ENCODE measurements around the gene SLC49A3.
A peak's percentile ranks its signal among the peaks of the same experiment; 100 is the strongest.
"Not testable (repeated sequence)": the region's sequence is repeated elsewhere in the genome, so short reads cannot be mapped to it uniquely, and the experiment has no call there.

SLC49A3 gene

GRCh38 chr4:706834-707598 lies 18.1 kb upstream of the SLC49A3 start:
- Histone ChIP-seq H3K27me3 (ENCODE audit: control insufficient read depth, insufficient read depth, low read length) (peaks cover 5% of the 10 kb centered on the region), H3K9me3 (ENCODE audit: control insufficient read depth, insufficient read depth, low read length) (no peaks in the 10 kb centered on the region), H3K4me3 (ENCODE audit: low read depth, low read length) (peak overlapping the region; percentile 32), H3K4me1 (ENCODE audit: control insufficient read depth, insufficient read depth, low read length) (no peaks in the 10 kb centered on the region), H3K36me3 (ENCODE audit: control insufficient read depth, insufficient read depth, low read length) (no peaks in the 10 kb centered on the region), H3K9ac (ENCODE audit: low read depth, low read length) (no peak overlapping the region)

GRCh38 chr4:706083-706633 lies 17.2 kb upstream of the SLC49A3 start:
- not testable (repeated sequence) for H3K36me3 ChIP-seq (ENCODE audit: control insufficient read depth, insufficient read depth, low read length); H3K27me3 ChIP-seq (ENCODE audit: control insufficient read depth, insufficient read depth, low read length); H3K4me1 ChIP-seq (ENCODE audit: control insufficient read depth, insufficient read depth, low read length); H3K9me3 ChIP-seq (ENCODE audit: control insufficient read depth, insufficient read depth, low read length)
- Histone ChIP-seq H3K9ac (ENCODE audit: low read depth, low read length) (peak overlapping the region; percentile 92), H3K4me3 (ENCODE audit: low read depth, low read length) (peak overlapping the region; percentile 65)

GRCh38 chr4:705278-706082 lies 16.5 kb upstream of the SLC49A3 start, which contains the start of gene PCGF3:
Gene PCGF3, plus strand, starts transcription at chr4:705832. Its CDS starts 27,849 bp downstream, at chr4:733681.
- Histone ChIP-seq H3K9me3 (ENCODE audit: control insufficient read depth, insufficient read depth, low read length) (no peaks in the 10 kb centered on the region), H3K9ac (ENCODE audit: low read depth, low read length) (peak within 1 kb of the TSS; percentile 92), H3K27me3 (ENCODE audit: control insufficient read depth, insufficient read depth, low read length) (peaks cover 5% of the 10 kb centered on the region), H3K36me3 (ENCODE audit: control insufficient read depth, insufficient read depth, low read length) (no peaks in the 10 kb centered on the region), H3K4me3 (ENCODE audit: low read depth, low read length) (peak within 1 kb of the TSS; percentile 65), H3K4me1 (ENCODE audit: control insufficient read depth, insufficient read depth, low read length) (no peaks in the 10 kb centered on the region)

- Histone ChIP-seq H3K9ac (ENCODE audit: low read depth, low read length) (no peak overlapping the region), H3K27me3 (ENCODE audit: control insufficient read depth, insufficient read depth, low read length) (peaks cover 5% of the 10 kb centered on the region), H3K36me3 (ENCODE audit: control insufficient read depth, insufficient read depth, low read length) (no peaks in the 10 kb centered on the region), H3K4me3 (ENCODE audit: low read depth, low read length) (peak overlapping the region; percentile 52), H3K4me1 (ENCODE audit: control insufficient read depth, insufficient read depth, low read length) (no peaks in the 10 kb centered on the region), H3K9me3 (ENCODE audit: control insufficient read depth, insufficient read depth, low read length) (no peaks in the 10 kb centered on the region)
Measured at GRCh38 chr4:704971-705277, 16.0 kb upstream of the SLC49A3 start.

DNA sequence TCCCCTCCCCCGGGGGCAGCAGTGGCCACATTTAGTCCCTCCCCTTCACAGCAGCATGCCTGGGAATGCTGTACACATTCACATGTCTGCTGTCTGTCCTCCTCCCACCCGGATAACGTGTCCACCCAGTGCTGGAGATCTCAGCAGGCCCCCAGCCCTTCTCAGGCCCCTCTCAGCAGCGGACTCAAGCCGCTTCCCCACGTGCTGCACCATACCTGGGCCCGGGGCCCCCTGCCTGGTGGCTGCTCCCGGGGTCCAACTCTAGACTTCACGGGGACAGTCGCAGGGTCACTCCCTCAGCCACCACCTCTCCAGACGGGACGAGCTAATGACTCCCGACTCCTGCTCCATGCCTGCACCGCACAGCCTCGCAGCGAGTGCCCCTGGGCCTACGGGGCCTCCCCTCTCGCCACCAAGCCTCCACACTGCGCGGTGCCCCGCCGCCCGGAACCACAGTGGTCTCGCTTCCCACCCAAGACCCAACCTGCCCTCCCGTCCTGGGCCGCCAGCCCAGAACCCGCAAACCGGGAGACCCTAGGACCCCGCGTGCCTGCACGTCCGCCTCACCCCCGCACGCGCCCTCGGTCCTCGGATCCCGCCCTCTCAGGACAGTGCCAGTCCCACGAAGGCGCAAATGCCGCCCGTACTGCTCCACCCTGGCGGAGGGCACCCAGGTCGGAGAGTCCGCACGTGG lies 15.4 kb upstream of the SLC49A3 start:
- no peak overlapping the region for H3K9ac ChIP-seq (ENCODE audit: low read depth, low read length)
- H3K9me3 ChIP-seq (ENCODE audit: control insufficient read depth, insufficient read depth, low read length), result no peaks in the 10 kb centered on the region
- H3K4me3 ChIP-seq (ENCODE audit: low read depth, low read length), result no peak overlapping the region
- H3K27me3 ChIP-seq (ENCODE audit: control insufficient read depth, insufficient read depth, low read length), result peaks cover 5% of the 10 kb centered on the region
- H3K36me3 ChIP-seq (ENCODE audit: control insufficient read depth, insufficient read depth, low read length), result no peaks in the 10 kb centered on the region
- H3K4me1 ChIP-seq (ENCODE audit: control insufficient read depth, insufficient read depth, low read length), result no peaks in the 10 kb centered on the region

DNA sequence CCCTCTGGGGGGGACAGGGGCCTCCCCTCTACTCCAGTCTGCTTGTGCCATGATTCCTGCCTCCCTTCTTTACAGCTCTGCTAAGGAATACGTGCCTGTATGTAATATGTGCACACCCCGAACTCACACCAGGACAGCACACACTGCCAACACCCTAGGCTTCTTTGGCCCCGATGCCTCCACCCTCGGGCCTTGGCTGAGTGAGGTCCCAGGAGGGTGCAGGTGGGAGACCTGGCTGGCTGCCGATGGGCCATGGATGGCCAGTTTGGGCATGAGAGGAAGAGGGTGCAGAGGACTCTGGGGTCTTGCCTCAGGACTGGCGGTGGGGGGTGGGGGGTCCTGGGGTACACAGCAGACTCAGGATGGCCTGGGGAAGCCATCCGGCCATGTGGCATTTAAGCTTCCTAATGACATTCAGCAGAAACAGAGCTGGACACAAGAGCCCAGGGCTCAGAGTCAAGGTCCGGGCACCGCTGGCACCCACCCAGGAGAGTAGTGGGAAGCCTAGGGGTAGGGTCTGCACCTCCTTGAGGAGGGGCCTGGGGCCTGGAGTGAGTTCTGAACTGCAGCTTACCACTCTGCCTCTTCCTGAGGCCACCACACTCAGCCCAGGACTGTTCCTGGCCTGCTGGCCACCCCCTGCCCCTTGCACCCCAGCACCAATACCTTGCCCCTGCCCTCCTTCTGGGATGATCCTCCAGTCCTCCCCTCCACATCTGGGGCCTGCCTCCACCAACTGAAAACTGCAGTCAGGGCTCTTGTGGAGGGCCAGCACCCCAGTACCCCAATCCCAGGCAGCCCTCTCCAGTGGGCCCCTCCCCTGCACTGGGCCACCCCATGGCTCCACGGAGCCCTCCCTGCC lies 14.6 kb upstream of the SLC49A3 start:
- H3K9me3 ChIP-seq (ENCODE audit: control insufficient read depth, insufficient read depth, low read length), result no peaks in the 10 kb centered on the region
- no peaks in the 10 kb centered on the region for H3K36me3 ChIP-seq (ENCODE audit: control insufficient read depth, insufficient read depth, low read length)
- H3K9ac ChIP-seq (ENCODE audit: low read depth, low read length), result no peak overlapping the region
- peaks cover 5% of the 10 kb centered on the region for H3K27me3 ChIP-seq (ENCODE audit: control insufficient read depth, insufficient read depth, low read length)
- no peaks in the 10 kb centered on the region for H3K4me1 ChIP-seq (ENCODE audit: control insufficient read depth, insufficient read depth, low read length)
- no peak overlapping the region for H3K4me3 ChIP-seq (ENCODE audit: low read depth, low read length)

GRCh38 chr4:702618-703048 lies 13.7 kb upstream of the SLC49A3 start:
- no peaks in the 10 kb centered on the region for H3K36me3 ChIP-seq (ENCODE audit: control insufficient read depth, insufficient read depth, low read length)
- H3K4me3 ChIP-seq (ENCODE audit: low read depth, low read length), result no peak overlapping the region
- H3K9ac ChIP-seq (ENCODE audit: low read depth, low read length), result no peak overlapping the region
- H3K4me1 ChIP-seq (ENCODE audit: control insufficient read depth, insufficient read depth, low read length), result no peaks in the 10 kb centered on the region
- H3K27me3 ChIP-seq (ENCODE audit: control insufficient read depth, insufficient read depth, low read length), result peaks cover 5% of the 10 kb centered on the region
- H3K9me3 ChIP-seq (ENCODE audit: control insufficient read depth, insufficient read depth, low read length), result no peaks in the 10 kb centered on the region

DNA sequence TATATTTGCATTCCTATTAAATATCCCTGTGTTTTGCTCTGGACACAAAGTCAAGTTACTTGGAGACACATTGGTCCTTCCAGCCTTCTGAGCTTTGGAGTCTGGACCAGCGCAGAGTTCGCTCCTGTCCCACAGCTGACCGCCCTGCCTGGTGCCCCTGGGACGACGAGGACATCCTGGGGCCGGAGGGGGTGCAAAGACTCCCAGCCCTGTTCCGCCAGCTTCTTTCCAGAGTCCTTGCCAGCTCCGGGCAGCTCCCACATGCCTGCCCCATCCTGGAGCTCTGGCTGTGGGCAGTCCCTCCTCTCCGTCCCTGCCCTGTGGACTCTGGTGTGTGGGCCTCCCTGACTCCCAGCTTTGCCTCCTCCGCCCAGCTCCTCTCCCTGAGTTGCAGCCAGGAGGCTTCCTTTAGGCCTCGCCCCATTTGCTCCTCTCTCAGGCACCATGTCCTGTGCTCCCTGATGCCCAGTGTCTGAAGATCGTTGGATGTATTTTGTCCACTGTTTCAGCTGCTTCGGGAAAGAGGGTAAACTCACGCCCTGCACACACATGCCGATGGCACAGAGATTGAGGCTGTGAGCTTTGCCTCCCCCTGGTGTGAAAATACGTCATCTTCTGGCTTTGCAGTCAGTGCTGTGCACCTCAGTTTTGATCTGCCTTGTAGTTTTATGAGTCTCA lies 11.8 kb upstream of the SLC49A3 start:
- Histone ChIP-seq H3K36me3 (ENCODE audit: control insufficient read depth, insufficient read depth, low read length) (no peaks in the 10 kb centered on the region), H3K4me3 (ENCODE audit: low read depth, low read length) (no peak overlapping the region), H3K9me3 (ENCODE audit: control insufficient read depth, insufficient read depth, low read length) (no peaks in the 10 kb centered on the region), H3K9ac (ENCODE audit: low read depth, low read length) (no peak overlapping the region), H3K27me3 (ENCODE audit: control insufficient read depth, insufficient read depth, low read length) (peaks cover 5% of the 10 kb centered on the region), H3K4me1 (ENCODE audit: control insufficient read depth, insufficient read depth, low read length) (no peaks in the 10 kb centered on the region)

DNA sequence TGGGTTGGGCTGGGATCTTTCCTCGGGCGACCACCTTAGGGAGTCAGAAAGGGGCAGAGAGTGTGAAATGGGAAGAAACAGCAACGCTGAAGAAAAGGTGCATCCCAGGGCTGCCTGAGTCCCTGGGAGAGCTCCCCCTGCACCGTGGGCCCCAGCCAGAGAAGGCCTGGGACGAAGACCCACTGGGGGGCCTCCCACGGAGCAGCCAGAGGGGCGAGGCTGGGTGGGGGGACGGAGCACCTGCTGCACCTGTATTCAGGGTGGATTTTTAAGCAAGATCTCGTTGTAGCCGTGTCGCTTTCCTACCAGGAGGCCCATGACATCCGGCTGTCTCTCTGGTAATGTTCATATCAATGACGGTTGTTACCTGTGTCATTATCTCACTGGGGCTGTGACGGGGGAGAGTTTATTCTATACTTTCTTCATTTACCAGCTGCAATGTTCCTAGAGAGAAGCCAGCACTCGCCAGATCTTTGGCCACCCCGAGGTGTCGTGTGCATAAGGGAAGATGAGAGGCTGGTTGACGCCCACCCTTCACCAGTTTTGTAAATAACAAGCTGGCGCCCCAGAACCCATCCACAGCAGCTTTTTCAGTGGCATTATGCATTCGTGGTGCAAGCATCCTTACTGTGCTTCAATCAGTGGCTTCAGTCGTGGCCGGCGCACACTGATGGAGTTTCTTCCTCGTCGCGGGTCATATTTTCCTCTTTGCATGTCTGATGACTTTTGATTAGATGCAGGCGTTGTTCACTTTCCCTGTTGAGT lies 11.0 kb upstream of the SLC49A3 start:
- H3K9me3 ChIP-seq (ENCODE audit: control insufficient read depth, insufficient read depth, low read length), result no peaks in the 10 kb centered on the region
- H3K4me1 ChIP-seq (ENCODE audit: control insufficient read depth, insufficient read depth, low read length), result no peaks in the 10 kb centered on the region
- no peak overlapping the region for H3K9ac ChIP-seq (ENCODE audit: low read depth, low read length)
- no peak overlapping the region for H3K4me3 ChIP-seq (ENCODE audit: low read depth, low read length)
- peaks cover 4% of the 10 kb centered on the region for H3K27me3 ChIP-seq (ENCODE audit: control insufficient read depth, insufficient read depth, low read length)
- H3K36me3 ChIP-seq (ENCODE audit: control insufficient read depth, insufficient read depth, low read length), result no peaks in the 10 kb centered on the region

GRCh38 chr4:694341-694940 lies 5.5 kb upstream of the SLC49A3 start:
- not testable (repeated sequence) for H3K9me3 ChIP-seq (ENCODE audit: control insufficient read depth, insufficient read depth, low read length); H3K4me3 ChIP-seq (ENCODE audit: low read depth, low read length); H3K36me3 ChIP-seq (ENCODE audit: control insufficient read depth, insufficient read depth, low read length)

More at GRCh38 chr4:694341-694940, 5.5 kb upstream of the SLC49A3 start:
- not testable (repeated sequence) for H3K9ac ChIP-seq (ENCODE audit: low read depth, low read length); H3K27me3 ChIP-seq (ENCODE audit: control insufficient read depth, insufficient read depth, low read length); H3K4me1 ChIP-seq (ENCODE audit: control insufficient read depth, insufficient read depth, low read length)

Data from iPS-15b (cell line).